ENCODE results near the gene MS4A4A.

Gene MS4A4A

GRCh38 chr11:60343094-60343704 is 62.7 kb downstream of the MS4A4A start:
- DNase-seq (ENCODE audit: low read depth, low spot score) = peak; percentile 29
- H3K4me3 ChIP-seq (ENCODE audit: low read length) = no peak overlapping the region

GRCh38 chr11:60344146-60344545 is 63.7 kb downstream of the MS4A4A start:
- H3K4me3 ChIP-seq (ENCODE audit: low read length) = no peak overlapping the region
- DNase-seq (ENCODE audit: low read depth, low spot score) = no peak

GRCh38 chr11:60345489-60345888 is 65.0 kb downstream of the MS4A4A start:
- DNase-seq (ENCODE audit: low read depth, low spot score) = peak; percentile 21
- H3K4me3 ChIP-seq (ENCODE audit: low read length) = no peak overlapping the region

- no peak overlapping the region for H3K4me3 ChIP-seq (ENCODE audit: low read length)
- no peak for DNase-seq (ENCODE audit: low read depth, low spot score)
Measured at GRCh38 chr11:60347084-60347797, 66.8 kb downstream of the MS4A4A start.

GRCh38 chr11:60348116-60348515 is 67.7 kb downstream of the MS4A4A start:
- no peak overlapping the region for H3K4me3 ChIP-seq (ENCODE audit: low read length)
- no peak for DNase-seq (ENCODE audit: low read depth, low spot score)

GRCh38 chr11:60349990-60350389 is 69.5 kb downstream of the MS4A4A start:
- DNase-seq (ENCODE audit: low read depth, low spot score) = no peak

GRCh38 chr11:60357771-60358170 is 77.3 kb downstream of the MS4A4A start:
- no peak overlapping the region for H3K4me3 ChIP-seq (ENCODE audit: low read length)
- no peak for DNase-seq (ENCODE audit: low read depth, low spot score)

More at GRCh38 chr11:60349990-60350389, 69.5 kb downstream of the MS4A4A start:
- no peak overlapping the region for H3K4me3 ChIP-seq (ENCODE audit: low read length)
